GM23248 (cell line): ENCODE data around the gene SRC.

Source experiments
- EZH2 ChIP-seq: fragments of 200-600 bp; sonication (generic); IDR thresholded peaks from 2 replicates; pipeline ENCODE4 v1.6.1; 2018; ENCODE audit warnings: antibody characterized with exemption, mild to moderate bottlenecking; ENCODE audit not compliant: insufficient read depth, poor library complexity, severe bottlenecking
- EZH2phosphoT487 ChIP-seq: fragments of 200-600 bp; sonication (generic); IDR thresholded peaks from 2 replicates; pipeline ENCODE4 v1.6.1; 2018; ENCODE audit warnings: antibody characterized with exemption, moderate library complexity, mild to moderate bottlenecking, low read depth; ENCODE audit not compliant: insufficient read depth

GRCh38 chr20:37316116-37316774, 29.7 kb upstream of the SRC start:
- no peak for TF ChIP-seq EZH2phosphoT487
- TF ChIP-seq EZH2 = no peak
